HG02623 (cell line): ENCODE results near the gene SMCR8.
"Not testable (repeated sequence)": the region's sequence is repeated elsewhere in the genome, so short reads cannot be mapped to it uniquely, and the experiment has no call there.

Experiments
- ATAC-seq: cut with Tn5 transposase; IDR thresholded peaks from one replicate; pipeline ENCODE4 v1.9.1; 2021; ENCODE audit warnings: moderate library complexity; ENCODE audit not compliant: unreplicated experiment

SMCR8 gene

GRCh38 chr17:18318117-18318516 is 3.0 kb downstream of the SMCR8 start:
- no peak for ATAC-seq

GRCh38 chr17:18318771-18319450 is 3.8 kb downstream of the SMCR8 start:
- ATAC-seq, result no peak

- no peak for ATAC-seq
These were observed 4.6 kb downstream of the SMCR8 start for GRCh38 chr17:18319604-18320256.

GRCh38 chr17:18320301-18320700 is 5.2 kb downstream of the SMCR8 start:
- ATAC-seq, result no peak

GRCh38 chr17:18321309-18321708 is 6.2 kb downstream of the SMCR8 start:
- ATAC-seq, result no peak

- ATAC-seq, result no peak
These were observed 7.4 kb downstream of the SMCR8 start for GRCh38 chr17:18322522-18322921.

- no peak for ATAC-seq
These were observed 7.9 kb downstream of the SMCR8 start for GRCh38 chr17:18323007-18323406.

- no peak for ATAC-seq
These were observed 8.5 kb downstream of the SMCR8 start for GRCh38 chr17:18323507-18324139.

GRCh38 chr17:18324140-18325050 is 9.3 kb downstream of the SMCR8 start:
- no peak for ATAC-seq

- ATAC-seq, result no peak
These were observed 10.9 kb downstream of the SMCR8 start for GRCh38 chr17:18326039-18326438.

- ATAC-seq, result no peak
These were observed 11.5 kb downstream of the SMCR8 start for GRCh38 chr17:18326572-18326971.

- no peak for ATAC-seq
These were observed 12.0 kb downstream of the SMCR8 start for GRCh38 chr17:18327093-18327492.

GRCh38 chr17:18327556-18327955 is 12.5 kb downstream of the SMCR8 start:
- ATAC-seq, result no peak

GRCh38 chr17:18328643-18329204 is 13.6 kb downstream of the SMCR8 start:
- ATAC-seq, result no peak

GRCh38 chr17:18331879-18332278 is 16.8 kb downstream of the SMCR8 start:
- no peak for ATAC-seq

- no peak for ATAC-seq
These were observed 17.9 kb downstream of the SMCR8 start for GRCh38 chr17:18332909-18333489.

- ATAC-seq, result not testable (repeated sequence)
These were observed 23.1 kb downstream of the SMCR8 start for GRCh38 chr17:18338158-18338557.

- ATAC-seq, result no peak
These were observed 24.8 kb downstream of the SMCR8 start for GRCh38 chr17:18339933-18340332.

GRCh38 chr17:18344021-18344420 is 28.9 kb downstream of the SMCR8 start:
- no peak for ATAC-seq

GRCh38 chr17:18353541-18353940 is 38.4 kb downstream of the SMCR8 start:
- ATAC-seq, result no peak

- no peak for ATAC-seq
These were observed 41.5 kb downstream of the SMCR8 start for GRCh38 chr17:18356624-18357023.
